ENCODE results near the gene LRRC66.

The LRRC66 gene

DNA sequence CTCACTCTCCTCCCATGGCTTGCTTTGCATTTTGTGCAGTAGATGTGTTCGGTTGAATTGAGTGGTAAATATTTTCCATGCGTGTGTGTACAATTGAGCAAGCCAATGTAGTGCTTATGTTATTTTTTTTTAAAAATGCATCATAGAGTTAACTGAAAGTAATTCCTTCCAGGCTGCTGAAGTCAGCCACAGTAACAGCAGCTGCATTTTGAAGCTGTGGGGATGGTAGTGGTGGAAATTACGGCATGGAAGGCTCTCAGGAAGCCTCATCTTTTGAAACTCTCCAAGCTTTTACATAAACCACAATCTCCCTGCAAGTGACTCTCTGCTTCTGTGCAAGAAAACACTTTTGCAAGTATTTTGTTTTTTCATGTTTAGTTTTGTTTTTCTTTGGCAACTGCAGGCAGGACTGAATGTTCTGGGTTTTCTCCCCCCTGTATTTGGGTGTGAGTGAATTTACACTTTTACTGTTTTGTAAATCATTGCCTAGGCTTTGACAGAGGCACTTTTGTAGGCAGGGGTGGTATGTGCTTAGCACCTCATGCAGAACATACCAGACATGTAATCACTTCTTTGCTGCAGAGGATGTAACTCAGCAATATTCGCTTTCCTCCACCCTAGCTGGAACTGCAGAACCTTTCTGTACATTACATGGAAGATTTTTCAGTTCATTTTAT, 56.2 kb downstream of the LRRC66 start:
- TF ChIP-seq, protein P1, sequence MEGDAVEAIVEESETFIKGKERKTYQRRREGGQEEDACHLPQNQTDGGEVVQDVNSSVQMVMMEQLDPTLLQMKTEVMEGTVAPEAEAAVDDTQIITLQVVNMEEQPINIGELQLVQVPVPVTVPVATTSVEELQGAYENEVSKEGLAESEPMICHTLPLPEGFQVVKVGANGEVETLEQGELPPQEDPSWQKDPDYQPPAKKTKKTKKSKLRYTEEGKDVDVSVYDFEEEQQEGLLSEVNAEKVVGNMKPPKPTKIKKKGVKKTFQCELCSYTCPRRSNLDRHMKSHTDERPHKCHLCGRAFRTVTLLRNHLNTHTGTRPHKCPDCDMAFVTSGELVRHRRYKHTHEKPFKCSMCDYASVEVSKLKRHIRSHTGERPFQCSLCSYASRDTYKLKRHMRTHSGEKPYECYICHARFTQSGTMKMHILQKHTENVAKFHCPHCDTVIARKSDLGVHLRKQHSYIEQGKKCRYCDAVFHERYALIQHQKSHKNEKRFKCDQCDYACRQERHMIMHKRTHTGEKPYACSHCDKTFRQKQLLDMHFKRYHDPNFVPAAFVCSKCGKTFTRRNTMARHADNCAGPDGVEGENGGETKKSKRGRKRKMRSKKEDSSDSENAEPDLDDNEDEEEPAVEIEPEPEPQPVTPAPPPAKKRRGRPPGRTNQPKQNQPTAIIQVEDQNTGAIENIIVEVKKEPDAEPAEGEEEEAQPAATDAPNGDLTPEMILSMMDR (IDR thresholded peaks at IDR 0.05), result no peak
- H3K4me3 ChIP-seq (ENCODE audit: low read depth in 1 of 2, low read length in 1 of 2), result no peak overlapping the region
- no peak overlapping the region for H3K27ac ChIP-seq
- no peaks in the 10 kb centered on the region for H3K36me3 ChIP-seq
- H3K4me1 ChIP-seq (ENCODE audit: control insufficient read depth in 1 of 2, insufficient read depth in 1 of 2, low read depth in 1 of 2, low read length in 1 of 2), result no peaks in the 10 kb centered on the region
- H3K9me3 ChIP-seq, result no peaks in the 10 kb centered on the region
- no peaks in the 10 kb centered on the region for H3K27me3 ChIP-seq

DNA sequence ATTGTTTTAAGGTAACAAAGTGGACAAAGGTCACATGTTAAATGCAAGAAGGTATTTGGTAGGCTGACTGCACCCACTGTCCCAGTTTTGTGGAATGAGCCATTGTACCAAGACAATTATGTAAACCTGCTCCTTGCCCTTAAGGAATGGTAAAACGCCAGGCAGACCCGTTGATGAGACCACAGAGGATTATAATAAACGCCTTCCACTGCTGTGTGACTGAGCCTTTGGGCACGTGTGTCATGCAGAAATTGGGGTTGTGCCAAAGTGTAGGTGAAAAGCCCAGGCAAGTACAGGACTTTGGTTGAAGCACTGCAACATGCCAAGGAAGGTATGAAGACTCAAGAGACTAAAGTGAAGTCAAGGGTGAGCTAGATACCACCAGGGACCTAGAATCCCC, 59.7 kb downstream of the LRRC66 start:
- Histone ChIP-seq H3K9me3 (no peaks in the 10 kb centered on the region), H3K4me1 (ENCODE audit: control insufficient read depth in 1 of 2, insufficient read depth in 1 of 2, low read depth in 1 of 2, low read length in 1 of 2) (no peaks in the 10 kb centered on the region), H3K27me3 (no peaks in the 10 kb centered on the region), H3K4me3 (ENCODE audit: low read depth in 1 of 2, low read length in 1 of 2) (no peak overlapping the region), H3K36me3 (no peaks in the 10 kb centered on the region), H3K27ac (no peak overlapping the region)
- TF ChIP-seq, protein P1 (IDR thresholded peaks at IDR 0.05), result no peak

DNA sequence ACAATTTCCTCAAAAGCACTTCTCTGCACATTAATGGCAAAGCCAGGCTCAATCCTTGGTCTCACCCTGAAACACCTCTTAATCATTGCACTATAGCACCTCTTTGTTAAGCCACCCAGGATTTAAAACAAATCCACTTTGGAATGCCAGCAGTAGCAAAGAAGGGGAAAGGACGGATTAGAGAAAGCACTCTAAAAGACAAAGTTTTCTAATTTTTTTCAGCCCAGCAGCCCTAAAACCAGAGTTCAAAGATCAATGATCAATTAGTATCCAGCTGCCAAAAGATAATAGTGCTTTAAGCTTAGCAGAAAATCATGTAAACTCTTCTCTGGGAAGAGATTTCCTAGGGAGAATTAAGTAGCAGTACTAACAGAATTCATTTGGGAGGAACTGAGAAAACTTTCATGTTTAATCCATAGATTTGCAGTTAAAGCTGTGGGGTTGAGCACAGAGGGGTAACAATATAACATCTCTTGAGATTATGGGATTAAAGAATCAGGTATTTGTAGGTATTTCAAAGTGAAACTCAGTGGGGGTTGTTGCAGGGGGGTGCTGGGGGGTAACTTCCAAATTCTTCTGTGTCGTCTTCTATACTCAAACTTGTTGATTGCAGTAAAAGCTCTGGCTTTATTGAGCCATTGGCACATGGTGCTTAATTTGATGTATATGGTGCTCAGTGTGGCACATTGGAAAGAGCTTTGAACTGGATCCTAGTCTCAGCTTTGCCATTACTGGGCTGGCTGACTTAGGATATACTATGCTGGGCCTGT, 61.8 kb downstream of the LRRC66 start:
- H3K27me3 ChIP-seq, result no peaks in the 10 kb centered on the region
- TF ChIP-seq, protein P1 (IDR thresholded peaks at IDR 0.05), result no peak
- no peaks in the 10 kb centered on the region for H3K9me3 ChIP-seq
- no peaks in the 10 kb centered on the region for H3K4me1 ChIP-seq (ENCODE audit: control insufficient read depth in 1 of 2, insufficient read depth in 1 of 2, low read depth in 1 of 2, low read length in 1 of 2)
- H3K27ac ChIP-seq, result no peak overlapping the region
- no peaks in the 10 kb centered on the region for H3K36me3 ChIP-seq
- H3K4me3 ChIP-seq (ENCODE audit: low read depth in 1 of 2, low read length in 1 of 2), result no peak overlapping the region
